ENCODE measurements around the gene GLRX5.

GLRX5 gene

DNA sequence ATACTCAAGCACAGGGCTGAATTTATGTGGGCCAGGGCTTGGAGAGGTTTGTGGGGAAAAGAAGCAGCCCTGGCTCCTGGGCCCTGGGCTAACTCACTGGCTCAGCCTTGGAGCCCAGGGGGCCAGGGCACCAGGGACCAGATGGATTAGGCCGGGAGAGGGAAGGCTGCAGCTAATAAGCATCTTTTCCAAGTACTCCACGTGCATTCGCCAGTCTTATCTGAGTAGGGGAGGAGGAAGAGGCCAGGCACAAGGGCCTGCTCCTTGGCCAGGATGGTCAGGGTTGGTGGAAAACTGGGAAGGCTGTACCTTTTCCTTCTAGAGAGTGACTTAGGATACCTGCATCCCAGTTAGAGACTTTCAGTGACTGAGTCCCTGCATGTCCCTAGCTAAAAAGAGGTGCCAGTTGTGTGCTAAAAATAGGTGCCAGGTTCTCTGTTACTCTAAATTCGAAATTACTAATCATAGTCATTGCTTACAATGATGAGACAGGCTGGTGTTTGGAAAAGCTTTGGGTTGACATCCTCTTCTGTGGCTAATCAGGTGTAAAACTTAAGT lies 1.3 kb downstream of the GLRX5 start:
- no peak for DNase-seq

DNA sequence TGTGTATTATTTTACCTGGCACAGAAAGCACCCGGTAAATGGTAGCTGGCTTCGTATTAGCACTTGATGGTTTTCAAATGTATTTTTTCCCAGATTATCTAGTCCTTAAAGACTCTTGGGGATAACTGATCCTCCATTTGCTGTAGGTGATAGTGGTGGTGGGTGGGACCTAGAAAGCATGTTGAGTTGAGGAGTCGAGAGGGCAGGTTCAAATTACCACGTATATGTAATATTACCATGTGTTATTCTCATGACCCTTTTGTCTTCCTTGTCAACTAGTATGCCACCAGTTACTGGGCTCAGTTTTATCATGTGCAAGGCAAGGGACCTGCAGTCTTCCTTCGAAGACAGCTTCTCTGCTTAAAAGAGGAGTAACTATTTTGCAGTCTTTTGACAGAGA lies 1.8 kb downstream of the GLRX5 start:
- no peak for DNase-seq

DNA sequence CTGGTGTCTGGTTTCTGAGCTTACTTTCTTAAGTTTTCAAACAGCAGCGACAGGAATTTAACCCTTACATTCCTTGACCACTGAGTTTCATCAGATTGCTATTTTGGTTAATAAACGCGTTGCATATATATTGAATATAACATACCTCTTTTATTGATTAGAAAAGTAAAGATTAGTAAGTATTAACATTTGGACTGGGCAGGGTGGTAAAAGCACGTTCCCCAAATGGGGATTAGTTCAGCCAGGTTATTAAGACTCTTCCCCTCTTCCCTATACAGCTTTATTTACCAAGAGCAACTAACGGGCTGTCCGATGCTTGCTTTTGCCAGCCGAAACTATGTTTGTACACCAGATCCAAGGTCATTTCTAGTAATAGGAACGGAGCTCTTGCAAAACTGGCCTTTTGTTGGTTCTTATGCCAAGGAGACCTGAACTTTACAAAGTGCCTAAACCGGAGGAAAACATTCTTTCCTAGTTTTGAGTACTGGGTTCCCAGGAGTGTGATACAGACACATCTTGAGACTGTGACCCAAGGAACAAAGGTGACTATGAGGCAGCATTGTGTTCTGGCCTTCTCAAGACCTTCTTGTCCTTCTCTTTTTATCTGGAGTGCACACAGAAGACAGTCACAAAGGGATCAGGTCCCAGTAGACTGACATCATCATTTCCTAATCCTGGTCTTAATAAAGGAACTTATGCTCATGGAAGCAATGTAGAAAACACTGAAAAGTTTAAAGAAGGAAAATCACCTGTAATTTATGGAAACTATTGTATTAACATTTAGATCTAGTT lies 2.6 kb downstream of the GLRX5 start:
- DNase-seq, result no peak

DNA sequence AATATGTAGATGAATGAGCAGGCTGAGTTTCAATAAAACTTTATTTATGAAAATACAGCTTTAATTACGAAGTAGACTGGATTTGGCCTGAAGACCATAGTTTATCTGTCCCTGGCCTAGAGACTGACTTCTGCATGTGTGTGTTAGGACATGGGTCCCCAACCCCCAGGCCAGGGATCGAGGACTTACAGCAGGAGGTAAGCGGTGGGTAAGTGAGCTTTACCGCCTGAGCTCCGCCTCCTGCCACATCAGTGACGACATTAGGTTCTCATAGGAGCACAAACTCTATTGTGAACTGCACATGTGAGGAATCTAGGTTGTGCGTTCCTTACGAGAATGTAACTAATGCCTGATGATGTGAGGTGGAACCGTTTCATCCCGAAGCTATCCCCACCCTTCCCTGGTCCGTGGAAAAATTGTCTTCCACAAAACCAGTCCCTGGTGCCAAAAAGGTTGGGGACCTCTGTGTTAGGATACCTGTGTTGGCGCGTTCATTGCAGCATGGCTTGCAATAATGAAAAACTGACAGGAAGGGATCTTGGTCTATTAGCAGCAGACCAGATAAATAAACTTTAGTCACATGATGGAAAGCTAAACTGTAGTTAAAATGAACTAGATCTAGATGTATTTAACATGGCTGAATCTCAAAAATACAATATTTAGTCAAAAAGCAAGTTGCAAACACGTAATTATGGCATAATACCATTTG lies 4.1 kb downstream of the GLRX5 start:
- no peak for DNase-seq

DNA sequence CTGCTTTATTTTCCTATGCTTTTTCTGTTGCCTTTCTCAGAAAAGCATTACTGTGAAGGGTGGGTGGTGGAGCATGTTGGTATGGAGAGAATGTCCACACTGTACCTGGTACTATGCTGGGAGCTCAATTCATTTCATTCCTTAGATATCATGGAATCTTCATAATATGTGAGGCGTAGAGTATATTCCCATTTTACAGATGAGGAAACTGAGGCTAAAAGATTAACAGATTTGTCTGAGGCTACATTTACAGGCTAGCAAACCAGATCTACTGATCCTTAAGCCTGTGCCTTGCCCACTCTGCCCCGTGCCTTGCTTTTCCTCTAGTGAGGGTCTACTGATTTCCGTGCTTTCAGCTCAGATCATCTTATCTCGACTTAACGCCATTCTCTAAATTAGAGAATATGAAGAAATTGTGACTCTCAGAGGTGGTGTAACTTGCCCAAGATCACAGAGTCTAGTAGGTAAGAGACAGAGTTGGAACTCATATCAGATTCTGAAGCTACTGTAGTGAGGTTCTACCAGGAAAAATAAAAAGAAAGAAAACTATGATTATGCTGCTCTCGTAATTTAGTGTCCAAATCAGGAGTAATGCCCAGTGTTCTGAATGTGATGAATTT lies 5.5 kb downstream of the GLRX5 start:
- DNase-seq, result no peak

DNA sequence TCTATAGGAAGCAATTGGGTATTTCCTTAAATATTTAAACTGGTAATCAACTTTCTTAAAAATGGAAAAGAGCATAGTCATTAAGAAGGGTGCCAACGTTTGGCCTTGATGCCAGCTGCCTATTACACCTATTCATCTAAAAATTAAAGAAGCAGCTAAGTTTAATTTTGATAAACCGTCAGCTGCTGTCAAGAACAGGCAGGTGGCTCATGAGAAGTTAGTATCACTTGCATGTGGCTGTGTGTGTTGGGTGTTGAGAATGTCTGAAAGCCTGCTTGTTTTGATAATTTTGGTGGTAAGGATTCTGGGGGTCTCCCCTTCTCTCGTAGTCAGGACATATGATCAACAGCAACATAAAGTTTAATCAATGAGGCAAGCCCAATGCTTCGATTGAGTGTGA lies 6.5 kb downstream of the GLRX5 start:
- no peak for DNase-seq

DNA sequence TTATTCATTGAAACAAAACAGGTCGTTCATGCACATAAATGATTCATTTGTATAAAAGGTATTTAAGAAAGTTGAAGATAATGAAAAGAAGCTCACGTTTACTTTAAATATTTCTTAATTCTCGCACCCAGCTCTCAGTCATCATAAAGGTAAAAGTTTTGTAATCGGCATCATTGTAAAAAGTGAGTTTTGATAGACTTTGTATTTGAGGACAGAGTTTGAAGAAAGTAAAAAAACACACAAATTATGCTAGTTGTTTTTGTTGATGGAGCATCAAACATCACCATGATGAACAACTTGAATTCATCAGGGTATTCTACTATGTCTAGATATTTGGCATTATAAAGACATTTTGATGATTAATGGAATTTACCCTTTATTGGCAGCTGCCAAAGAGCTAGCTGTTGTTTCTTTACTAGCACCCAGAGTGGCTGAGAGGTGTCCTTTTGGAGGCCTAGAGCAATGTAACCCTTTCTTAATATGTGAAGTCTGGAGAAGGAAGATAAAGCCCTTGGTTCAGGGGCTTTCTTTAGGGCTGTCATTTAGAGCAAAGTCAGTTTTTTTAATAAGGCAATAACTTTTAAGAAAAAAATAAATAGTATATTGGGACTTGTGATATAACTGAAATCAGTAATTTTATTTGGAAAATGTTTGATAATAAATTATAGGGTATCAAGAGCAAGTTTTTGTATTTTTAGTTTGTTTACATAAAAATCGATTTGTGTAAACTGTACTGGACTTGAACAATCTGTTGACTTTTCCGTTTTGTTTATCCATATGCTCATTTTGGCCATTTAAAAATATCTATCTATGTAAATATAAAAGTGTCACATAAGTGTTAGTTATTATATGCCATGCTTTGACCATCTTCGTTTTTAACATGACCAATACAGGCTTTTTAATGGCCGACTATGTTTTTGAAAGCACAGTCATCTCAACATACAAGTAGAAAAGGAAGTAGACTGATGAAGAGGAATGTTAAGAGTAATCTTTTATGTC lies 7.4 kb downstream of the GLRX5 start:
- no peak for DNase-seq

DNA sequence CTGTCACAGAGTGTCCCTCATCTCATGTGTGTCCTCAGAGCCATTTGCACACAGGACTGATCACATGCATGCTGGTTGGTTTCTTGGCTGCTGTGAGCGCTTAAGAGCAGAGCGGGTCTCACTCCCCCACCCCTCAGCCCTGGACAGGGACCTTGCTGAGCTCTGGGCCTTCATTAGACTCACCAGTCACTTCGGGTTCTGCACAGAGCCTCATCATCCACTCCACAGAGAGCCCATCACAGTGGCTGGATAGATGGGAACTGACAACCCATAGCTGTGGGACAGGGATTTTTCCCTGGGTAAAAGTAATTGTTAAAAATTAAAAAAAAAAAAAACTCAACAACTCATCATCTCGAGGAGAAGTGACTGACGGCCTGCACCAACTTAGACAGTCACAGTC lies 8.2 kb downstream of the GLRX5 start:
- DNase-seq, result no peak

DNA sequence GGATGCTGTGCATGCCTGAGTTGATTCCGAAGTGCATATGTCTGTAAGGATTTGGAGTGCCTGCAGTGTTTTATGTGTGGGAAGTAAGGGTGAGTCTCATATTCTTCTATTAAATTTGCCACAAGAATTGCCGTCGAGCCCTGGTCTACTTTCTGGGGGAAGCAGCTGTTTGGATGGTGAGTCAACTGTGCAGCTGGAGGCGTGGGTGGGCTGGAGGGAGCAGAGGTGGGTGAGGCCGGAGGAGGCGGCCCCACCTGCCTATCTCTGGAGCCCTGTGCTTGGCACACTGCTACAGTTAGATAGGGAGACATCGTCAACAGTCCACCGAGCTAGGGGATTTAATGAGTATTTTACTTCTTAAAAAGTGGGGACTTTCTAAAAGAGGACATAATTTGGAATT lies 9.7 kb downstream of the GLRX5 start:
- no peak for DNase-seq

DNA sequence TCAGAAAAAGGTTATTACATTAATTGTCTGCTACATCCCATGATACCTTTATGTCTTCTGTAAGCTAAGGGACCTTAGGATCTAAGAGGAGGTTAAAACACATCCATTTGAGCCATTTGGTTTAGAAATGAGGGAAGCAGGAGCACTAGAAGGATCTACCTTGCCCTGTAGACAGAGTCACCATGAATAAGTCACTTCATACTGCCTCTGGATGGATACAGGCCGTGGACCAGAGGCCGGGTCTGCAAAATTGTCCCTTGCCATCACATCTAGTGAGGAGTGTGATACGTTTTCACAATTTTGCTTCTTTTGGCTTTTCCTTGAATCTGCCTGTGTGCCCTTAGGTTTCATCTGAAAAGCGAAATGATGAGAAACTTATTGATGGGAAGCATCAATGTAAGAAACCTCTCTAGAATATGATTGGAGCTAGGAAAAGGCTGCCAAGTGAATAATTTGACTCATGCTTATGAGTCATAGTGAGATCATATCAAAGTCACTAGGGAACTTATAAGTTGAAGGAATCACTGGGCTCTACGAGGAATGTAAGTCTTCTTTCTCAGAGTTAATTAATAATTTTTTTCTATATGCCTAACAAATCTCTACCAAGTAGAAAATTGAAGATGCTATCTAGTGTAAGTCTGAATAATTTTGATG lies 10.8 kb downstream of the GLRX5 start:
- no peak for DNase-seq

DNA sequence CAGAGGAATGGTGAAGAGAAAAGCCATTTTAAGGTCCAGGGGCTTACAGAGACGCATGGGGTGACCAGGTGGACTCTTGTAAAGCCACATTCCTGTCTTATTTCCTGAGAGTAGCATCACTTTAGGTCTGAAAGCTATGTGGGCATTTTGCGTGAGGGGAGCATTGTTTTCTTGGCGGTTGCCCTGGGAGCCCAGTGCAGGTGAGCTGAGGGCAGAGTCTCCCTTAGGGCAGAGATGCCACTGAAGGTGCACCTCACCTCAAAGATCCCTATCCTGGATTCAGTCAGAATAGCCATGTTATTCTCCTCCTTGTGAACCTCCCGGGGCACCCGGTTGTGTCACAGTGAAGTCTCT lies 12.4 kb downstream of the GLRX5 start:
- no peak for DNase-seq

DNA sequence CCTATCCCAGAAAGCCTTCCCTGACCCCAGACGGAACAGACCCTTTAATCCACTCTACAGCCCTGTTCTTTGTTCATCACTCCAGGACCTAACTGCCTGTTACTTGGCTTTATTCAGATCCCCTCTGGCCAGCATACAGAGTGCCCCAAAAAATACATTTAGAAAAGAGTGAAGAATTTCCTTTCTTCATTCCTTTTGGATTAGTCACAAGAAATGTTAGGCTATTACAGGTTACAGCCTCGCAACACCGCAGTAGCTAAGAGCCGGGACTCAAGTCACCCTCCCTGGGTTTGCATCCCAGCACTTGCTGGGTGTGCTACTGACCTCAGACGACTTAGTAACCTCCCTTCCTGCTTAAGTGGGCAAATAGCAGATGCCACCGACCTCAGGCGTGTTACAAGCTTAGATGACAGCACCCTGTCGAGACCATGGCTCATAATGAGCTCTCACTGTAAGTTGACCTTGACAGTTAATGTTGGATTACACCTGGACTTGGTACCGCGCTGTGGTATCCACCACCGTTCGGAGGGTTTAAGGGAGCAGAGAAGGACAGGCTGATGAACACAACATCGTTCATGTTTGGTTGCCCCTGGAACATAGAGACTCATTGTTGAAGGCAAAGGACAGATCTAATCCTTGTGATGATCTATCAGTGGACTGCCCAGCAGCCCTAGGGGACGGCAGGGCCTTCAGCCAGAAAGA lies 12.9 kb downstream of the GLRX5 start:
- no peak for DNase-seq

DNA sequence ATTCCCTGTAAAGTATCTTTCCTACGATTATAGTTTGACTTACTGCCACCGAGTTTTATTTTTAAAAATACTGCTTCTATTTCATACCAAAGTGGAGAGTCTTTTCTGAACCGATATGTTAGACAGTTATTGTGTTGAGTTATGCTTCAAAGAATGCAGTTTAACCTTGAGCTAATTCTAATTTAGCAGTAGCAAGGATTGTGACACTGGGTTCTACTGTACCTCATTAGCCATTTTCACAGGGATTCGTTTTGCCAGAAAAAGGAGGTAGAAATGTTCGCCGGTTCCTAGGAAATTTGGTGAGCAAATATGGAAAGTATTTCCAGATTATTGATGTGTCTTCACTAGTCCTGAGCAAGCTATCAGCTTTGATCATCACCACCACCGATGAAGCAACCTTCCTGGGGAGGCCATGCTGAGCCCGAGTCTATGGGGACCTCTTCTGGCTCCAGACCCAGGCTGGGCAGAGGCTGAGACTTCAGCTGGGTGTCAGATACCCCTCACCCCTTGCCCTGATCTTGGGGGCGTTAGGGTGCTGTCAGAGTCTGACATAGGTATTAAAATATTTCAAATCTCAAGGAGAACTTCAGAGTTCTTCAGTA lies 13.6 kb downstream of the GLRX5 start:
- no peak for DNase-seq

DNA sequence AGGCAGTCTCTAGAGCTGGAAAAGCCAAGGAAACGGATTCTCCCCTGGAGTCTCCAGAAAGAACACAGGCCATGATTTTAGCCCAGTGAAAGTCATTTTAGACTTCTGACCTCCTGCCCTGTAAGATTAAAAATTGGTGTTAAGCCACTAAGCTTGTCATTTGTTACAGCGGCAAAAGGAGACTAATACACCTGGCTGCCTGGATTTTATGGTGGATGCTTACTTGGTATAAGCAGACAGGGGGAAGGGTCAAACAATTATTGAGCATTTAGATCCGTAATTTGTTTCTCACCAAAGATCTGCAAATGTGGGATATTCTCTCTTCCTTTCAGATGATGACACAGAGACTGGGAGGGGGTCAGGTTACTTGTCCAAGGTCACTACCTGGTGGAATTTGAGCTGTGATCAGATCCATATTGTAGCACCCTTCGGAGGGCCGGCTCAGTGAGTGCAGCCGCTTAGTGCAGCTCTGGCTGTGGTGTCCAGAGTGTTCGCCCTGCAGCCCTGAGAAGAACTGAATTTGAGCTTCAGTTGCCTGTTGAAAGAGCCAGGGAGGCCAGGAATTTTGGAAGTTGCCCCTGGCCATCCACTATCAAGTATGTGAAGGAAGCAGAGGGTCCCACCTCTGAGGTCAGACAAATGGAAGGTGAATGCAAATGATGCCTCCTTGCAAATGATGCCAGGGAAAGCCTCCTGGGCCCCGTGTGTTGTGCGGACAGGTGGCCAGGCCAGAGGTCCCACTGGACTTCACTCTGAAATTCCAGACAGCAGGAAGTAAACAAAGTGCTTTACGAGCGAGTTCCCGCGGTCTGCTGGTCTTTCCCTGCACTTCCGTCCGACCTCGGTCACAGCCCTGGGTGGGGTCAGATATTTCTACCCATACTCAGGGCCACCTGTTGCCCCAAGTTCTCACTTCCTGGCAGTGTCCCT lies 15.1 kb downstream of the GLRX5 start:
- DNase-seq, result no peak

DNA sequence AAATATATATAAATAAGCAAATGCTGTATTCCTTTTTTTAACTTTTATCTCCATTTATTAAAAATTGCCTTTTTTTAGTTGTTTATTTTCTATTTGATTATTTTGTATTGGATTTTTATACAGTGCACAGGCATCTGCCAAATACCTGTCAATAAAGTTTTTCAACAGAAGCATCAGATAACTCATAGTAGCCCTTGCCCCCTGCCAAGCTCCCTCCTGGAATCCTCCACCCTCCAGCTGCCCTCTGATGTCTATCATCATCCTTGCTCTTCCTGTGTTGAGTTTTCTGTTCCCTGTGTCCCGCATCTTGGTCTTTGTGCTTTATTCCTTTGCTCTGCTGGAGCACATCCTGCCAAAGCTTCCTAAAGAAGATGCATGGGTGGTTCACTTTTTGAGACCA lies 16.6 kb downstream of the GLRX5 start:
- DNase-seq, result no peak

DNA sequence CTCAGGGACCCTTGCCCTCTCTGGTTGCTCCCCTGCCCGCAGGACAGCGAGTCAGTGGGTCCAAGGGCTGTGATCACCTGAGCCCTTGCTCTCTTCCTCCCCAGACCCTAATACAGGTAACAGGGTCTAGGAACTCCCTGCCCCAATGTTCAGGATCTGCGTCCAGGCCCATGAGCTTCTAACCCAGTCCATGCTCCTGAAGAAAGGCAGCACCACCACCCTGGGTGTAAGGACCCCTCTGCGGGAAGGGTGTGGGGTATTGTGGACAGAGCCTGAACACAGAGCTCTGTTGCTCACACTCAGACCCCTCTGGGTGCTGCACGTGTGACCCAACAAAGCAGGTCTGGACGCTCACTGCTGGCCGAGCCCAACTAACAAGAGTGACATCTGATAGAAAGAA lies 18.3 kb downstream of the GLRX5 start:
- DNase-seq, result no peak

DNA sequence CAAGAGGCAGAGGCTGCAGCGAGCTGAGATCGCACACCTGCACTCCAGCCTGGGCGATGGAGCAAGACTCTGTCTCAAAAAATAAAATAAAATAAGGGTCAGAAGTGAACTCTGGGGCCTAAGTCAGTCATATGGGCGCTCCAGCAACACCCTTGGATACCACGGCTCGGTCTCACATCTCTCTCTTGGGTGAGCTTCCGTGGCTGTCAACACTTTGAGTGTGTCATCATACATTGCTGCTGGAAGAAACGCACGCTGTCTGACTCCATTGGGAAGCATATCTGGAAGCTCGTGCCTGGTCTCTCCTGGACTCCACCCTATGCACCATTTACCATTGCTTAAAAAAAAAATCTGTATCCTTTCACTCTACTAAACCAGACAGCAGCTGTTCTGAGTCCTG lies 20.2 kb downstream of the GLRX5 start:
- DNase-seq, result no peak

DNA sequence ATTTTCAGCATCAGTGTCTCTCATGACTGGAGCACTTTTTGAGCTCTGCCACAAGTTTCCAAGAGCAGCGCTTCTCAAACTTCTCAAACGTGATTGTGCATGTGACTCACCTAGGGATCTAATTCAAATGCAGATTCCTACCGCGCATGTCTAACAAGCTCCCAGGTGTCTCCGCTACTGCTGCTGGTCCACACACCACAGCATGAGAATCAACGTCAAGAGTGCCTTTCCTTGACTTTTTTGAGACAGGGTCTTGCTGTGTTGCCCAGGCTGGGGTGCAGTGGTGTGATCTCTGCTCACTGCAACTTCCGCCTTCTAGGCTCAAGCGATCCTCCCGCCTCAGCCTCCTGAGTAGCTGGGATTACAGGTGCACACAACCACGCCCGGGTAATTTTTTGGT lies 22.4 kb downstream of the GLRX5 start:
- no peak for DNase-seq

DNA sequence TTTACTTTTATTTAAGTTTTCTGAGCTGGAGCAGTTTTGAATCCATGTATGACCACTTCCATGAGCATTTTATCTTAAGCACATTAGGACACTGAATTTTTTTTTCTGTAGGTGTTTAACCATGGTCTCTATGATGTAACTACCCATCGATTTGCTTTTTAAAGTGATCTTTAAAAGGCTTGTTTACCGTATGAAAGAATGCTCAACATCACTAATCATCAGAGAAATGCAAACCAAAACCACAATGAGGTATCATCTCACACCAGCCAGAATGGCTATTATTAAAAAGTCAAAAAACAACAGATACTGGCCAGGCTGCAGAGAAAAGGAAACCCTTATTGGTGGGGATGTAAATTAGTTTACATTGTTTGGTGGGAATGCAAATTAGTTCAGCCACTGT lies 23.0 kb downstream of the GLRX5 start:
- no peak for DNase-seq

DNA sequence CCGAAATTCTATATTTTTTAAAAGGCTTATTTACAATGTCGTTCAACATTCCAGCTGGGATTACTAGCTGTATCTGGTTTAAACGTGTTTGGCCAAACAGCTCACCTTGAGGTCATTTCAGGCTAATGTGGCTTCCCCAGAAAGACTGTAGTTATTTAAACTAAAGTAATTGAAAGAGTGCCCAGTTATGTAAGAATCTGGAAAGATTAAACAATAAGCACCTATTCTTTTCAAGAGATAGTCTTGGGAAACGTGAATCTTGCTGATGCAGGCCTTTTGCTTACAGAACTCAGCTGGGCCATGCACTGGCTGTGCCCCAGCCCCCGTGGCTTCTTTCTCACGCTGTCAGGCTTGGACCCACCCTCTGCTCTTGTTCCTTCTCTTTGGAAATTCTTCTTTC lies 24.4 kb downstream of the GLRX5 start:
- DNase-seq, result no peak

All from activated CD4-positive, alpha-beta T cell treated with anti-CD3 and anti-CD28 coated beads, Interleukin-2, amount 50 U/mL, for 4 hours (primary cell).